ENCODE measurements around the gene SLC12A8.

Gene SLC12A8

DNA sequence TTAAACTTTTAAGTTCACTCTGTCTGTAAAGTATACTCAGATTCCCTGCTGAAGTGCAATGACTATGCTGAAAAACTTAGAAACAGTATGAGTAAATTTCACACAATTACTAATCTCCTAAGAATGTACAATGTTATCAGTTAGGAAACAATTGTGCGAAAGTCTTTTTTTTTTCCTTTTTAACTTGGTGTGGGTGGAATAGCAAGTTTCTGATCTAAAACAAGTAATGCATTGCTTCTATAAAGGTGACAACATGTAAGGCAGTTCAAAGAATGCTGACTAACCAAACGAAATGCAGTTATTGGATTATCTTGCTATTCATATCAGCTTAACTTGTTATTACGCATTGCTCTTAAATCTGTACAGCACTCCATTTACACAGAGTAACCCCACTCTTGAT, 19.3 kb upstream of the SLC12A8 start:
- DNase-seq (ENCODE audit: insufficient read length, low spot score) (no peak), FAIRE-seq (peak; percentile 96)
- no peak for TF ChIP-seq POLR2A (IDR thresholded peaks at IDR 0.05; ENCODE audit: low read depth, low read length)

DNA sequence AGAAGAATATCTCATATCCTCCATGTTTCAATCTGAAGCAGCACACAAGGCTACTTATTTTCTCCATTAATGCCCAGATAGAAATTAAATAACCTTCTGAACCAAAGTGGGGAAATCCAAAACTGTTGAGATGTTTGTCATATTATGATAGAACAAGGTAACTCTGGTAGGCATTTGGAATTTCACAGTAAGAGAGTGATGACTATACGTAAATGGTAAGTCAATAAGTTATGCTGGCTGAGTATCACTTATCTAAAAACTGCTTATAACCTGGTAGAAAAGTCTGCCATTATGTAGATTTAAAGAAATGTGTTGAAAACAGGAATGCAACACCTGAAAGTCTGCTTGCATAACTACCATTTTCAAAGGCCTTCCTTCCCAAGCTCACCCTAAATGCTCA, 17.2 kb upstream of the SLC12A8 start:
- DNase-seq (ENCODE audit: insufficient read length, low spot score) = no peak
- peak; percentile 92 for FAIRE-seq
- no peak for TF ChIP-seq POLR2A (IDR thresholded peaks at IDR 0.05; ENCODE audit: low read depth, low read length)

DNA sequence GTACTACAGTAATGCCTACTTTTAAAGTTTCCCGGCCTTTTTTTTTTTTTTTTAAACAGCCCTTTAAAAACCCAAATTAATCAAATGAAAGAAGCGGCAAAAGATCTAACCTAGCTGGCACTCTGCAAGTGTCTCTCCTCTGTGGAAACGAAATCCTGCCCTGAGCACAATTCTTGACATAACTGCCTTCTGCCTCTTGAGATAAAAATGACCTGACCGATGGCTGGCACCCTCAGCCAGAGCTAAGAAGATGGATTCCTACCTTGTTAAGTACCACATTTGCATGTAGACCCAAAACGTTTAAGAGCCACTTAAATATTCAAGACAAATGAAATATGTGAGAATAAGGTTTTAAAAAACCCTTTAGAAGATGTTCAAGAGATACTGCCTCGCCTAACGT, 16.6 kb upstream of the SLC12A8 start:
- TF ChIP-seq POLR2A (IDR thresholded peaks at IDR 0.05; ENCODE audit: low read depth, low read length) = no peak
- DNase-seq (ENCODE audit: insufficient read length, low spot score) (no peak), FAIRE-seq (no peak)

DNA sequence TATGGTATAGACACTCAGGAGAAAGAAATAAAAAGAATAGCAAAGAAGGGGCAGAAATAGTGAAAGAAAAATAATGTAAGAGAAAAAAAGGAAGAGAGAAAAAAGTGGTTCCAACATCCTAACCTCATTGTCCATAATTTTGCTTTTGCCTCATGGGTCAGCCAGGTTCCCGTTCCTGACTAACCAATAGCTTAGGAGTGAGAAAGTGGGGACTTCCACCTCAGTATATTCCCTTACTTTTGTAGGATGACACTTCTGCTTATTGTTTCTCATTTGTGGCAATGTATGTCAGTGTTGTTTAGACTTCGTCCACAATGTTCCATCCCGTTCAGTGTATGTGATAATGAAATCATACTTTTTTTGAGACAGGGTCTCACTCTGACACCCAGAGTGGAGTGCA, 9.3 kb upstream of the SLC12A8 start:
- no peak for FAIRE-seq
- TF ChIP-seq POLR2A (IDR thresholded peaks at IDR 0.05; ENCODE audit: low read depth, low read length) = no peak

DNA sequence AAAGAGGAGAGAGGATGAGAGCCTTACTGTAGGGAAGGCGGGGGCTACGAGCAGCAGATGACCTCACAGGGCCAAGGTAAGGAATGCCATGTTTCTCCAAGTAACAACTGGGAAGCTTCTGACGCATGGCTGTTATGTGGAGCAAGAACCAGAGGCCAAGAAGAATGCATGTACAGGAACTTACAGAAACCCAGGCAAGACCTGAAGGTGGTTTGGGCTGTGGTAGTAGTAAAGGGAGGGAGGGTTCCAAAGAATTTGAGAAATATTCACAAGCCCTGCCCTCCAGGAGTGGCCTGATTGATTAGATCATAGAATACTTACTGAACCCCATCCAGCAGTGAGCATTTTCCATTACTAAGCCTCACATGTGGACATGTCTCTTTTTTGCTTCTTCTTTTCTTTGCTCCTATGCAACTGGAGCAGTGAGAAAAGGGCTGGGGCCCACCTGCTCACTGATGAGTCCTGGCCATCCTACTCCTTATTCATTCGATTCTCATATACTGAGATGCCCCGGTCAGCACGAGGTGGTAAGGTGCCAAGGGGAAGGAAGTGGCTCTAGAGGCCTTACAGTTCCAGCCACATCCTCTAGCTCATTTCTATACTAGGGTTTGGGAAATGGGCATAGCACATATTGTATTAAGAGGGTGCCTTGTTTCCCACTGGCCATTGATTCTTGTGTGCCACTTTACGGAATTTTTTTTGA, 8.3 kb upstream of the SLC12A8 start:
- no peak for DNase-seq (ENCODE audit: insufficient read length, low spot score)
- no peak for FAIRE-seq
- TF ChIP-seq POLR2A (IDR thresholded peaks at IDR 0.05; ENCODE audit: low read depth, low read length) = no peak

More for the DNA sequence above, 9.3 kb upstream of the SLC12A8 start:
- no peak for DNase-seq (ENCODE audit: insufficient read length, low spot score)

DNA sequence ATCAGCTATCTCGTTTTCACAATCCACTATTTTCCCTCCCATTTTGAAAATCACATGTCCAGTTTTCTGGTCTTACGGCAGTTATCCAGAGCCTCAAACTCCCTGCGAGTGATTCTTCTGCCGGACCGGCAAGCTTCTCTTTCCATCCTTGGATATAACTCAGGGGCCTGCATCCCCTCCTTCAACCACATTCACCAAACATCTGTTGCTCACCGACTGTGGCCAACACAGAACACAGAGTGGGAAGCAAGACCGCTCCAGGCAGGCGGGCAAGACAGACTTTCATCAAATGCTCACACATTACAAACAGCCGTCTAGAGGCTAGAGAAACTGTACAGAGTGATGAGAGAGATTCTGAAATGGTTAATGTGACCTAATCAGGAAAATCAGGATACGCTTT, 7.6 kb upstream of the SLC12A8 start:
- no peak for DNase-seq (ENCODE audit: insufficient read length, low spot score)
- no peak for TF ChIP-seq POLR2A (IDR thresholded peaks at IDR 0.05; ENCODE audit: low read depth, low read length)
- no peak for FAIRE-seq

DNA sequence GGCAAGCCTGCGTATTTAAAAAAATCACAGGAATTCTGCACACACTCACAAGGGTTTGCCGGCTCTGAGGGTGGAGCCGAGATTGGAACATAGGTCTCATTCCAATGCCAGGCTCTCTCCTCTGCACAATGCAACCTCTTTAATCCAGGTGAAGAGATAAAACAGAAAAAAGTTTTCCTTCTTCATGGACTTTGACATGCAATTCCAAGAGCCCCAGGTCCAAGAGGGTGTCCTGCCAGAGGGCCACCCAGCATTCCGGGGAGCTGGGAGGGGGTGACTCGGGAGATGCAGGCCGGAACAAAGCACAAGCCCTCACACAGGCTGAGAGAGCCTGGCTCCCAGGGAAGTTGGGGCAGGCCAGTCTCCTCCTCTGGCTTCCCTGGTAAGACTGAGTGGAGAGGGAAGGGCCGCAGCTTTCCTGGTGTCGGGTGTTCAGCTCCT, 6.7 kb upstream of the SLC12A8 start:
- TF ChIP-seq POLR2A (IDR thresholded peaks at IDR 0.05; ENCODE audit: low read depth, low read length) = no peak
- FAIRE-seq = no peak

DNA sequence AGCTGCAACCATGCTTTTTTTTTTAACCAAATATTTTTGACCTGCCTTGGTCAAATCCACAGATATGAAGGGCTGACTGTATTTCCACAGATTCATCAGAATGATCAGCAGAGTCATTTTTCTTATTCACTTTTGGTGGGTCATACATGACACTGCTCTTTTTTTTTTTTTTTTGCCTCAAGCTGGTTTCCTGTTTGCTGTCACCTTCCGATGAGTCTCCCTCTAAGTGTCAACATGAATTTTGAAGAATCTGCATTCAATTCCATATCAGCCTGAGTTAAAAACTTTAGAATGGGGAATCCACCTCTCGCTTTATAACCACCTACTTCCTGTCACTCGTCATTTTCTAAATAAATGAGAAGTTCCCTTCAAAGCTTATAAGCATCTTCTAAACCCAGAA, 2.2 kb upstream of the SLC12A8 start:
- TF ChIP-seq POLR2A (IDR thresholded peaks at IDR 0.05; ENCODE audit: low read depth, low read length) = no peak
- DNase-seq (ENCODE audit: insufficient read length, low spot score) (no peak), FAIRE-seq (no peak)

More for the DNA sequence above, 6.7 kb upstream of the SLC12A8 start:
- no peak for DNase-seq (ENCODE audit: insufficient read length, low spot score)

DNA sequence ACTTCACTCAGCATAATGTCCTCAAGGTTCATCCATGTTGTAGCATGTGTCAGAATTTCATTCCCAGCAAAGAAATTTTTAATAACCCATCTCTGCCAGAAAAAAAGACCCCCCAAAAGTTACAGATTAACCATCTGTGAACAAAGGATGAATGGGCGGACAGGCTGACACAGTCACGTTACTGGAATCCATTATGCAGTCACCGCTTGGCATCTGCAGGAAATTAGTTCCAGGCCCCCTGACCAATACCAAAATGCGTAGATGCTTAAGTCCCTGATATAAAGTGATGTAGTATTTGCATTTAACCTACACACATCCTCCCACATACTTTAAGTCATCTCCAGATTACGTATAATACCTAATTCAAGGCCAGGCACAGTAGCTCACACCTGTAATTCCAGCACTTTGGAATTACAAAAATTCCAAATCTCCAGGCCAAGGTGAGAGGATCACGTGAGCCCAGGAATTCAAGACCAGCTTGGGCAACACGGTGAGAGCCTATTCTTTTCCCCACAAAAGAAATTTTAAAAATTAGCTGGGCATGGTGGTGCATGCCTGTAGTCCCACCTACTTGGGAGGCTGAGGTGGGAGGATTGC, 1.5 kb upstream of the SLC12A8 start:
- no peak for FAIRE-seq
- DNase-seq (ENCODE audit: insufficient read length, low spot score) = no peak
- TF ChIP-seq POLR2A (IDR thresholded peaks at IDR 0.05; ENCODE audit: low read depth, low read length) = no peak

DNA sequence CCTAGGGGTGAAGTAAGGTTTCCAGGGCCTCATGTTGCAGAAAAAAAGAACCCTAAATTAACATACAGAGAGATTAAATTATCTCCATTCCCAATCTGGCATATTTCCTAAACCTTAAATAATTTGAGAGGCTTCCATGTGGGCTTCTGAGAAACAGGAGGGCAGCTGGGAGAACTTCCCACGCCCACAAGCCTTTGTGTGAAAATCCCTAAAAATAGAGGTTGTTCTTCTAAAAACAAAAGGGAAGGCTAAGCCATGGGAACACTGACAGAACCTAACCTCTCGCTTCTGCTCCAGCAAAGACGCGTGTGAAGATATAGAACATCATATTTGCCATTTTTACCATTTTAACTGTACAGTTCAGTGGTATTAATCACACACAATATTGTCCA, 812 bp upstream of the SLC12A8 start:
- no peak for TF ChIP-seq POLR2A (IDR thresholded peaks at IDR 0.05; ENCODE audit: low read depth, low read length)
- FAIRE-seq (no peak), DNase-seq (ENCODE audit: insufficient read length, low spot score) (no peak)

DNA sequence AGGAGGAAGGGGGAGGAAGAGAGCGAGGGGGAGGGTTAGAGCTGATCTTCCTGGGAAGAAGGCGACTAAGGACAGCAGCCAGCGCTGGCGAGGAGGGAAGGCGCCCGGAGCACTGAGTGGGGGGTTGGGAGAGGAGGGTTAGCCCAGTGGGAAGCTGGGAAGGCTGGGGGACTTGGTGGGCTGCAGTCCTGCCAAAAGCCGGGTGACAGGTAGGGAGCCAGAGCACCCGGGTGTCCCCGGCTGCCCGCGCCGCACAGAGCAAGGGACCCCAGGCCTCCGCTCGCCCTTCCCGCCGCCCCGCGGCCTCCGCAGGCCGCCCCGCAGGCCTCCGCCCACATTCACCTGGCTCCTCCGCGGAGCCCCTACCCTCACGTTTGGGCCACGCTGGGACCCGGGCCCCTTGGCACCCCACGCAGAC, 448 bp downstream of the SLC12A8 start:
- no peak for TF ChIP-seq POLR2A (IDR thresholded peaks at IDR 0.05; ENCODE audit: low read depth, low read length)
- FAIRE-seq (no peak), DNase-seq (ENCODE audit: insufficient read length, low spot score) (no peak)

DNA sequence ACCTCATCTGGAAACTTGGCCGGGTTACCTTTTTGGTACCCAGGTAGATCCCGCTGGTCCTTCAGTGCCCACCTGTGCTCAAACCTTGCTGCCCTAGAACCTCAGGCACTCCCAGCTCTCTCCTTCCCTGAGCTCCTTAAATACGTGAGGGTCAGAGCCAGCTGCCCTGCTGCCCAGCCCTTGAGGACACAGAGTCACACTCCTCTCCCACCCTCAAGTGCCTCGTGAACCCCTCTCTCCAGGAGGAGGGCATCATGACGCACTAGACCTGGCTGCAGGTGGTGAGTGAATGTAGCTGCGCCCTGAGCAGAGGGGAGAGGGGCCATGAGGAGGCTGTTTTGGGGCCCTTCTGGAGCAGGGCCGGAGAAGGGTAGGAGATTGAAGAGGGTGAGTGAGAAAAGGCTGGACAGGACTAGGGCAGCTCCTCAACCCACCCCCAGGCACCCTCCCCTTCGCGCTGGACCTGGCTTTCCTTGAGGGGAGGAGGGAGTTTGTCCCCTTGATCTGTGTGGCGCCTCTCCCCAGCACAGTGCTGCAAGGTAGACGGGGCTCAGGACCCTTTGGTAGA, 941 bp downstream of the SLC12A8 start:
- FAIRE-seq = no peak
- TF ChIP-seq POLR2A (IDR thresholded peaks at IDR 0.05; ENCODE audit: low read depth, low read length) = no peak

DNA sequence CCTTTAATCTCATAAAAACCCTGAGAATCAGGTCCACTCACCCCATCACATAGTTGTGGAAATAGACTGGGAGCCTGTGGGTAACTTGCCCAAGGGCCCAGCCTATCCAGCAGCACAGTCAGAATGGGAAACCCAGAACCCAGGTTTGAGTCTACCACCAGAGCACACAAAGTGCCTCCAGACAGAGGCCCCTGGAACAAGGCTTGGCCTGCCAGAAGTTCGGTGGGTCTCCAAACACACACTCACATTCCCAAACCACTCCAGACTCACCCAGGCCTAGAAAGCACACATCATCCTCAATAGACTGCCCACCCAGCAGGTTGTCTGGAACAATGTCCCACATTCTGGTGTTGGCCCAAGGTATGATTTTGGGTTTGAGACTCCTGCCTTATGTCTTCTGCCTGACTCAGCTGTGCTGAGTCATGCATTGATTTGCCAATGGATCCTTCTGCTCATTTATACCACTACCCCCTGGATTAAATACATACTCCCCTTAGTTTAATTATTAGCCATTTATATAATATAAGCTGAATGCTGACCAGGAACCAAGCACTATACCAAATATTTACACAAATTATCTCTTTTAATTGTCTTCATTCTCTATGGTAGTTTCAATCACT, 4.5 kb downstream of the SLC12A8 start:
- no peak for TF ChIP-seq POLR2A (IDR thresholded peaks at IDR 0.05; ENCODE audit: low read depth, low read length)
- DNase-seq (ENCODE audit: insufficient read length, low spot score) (no peak), FAIRE-seq (no peak)

More for the DNA sequence above, 941 bp downstream of the SLC12A8 start:
- no peak for DNase-seq (ENCODE audit: insufficient read length, low spot score)

DNA sequence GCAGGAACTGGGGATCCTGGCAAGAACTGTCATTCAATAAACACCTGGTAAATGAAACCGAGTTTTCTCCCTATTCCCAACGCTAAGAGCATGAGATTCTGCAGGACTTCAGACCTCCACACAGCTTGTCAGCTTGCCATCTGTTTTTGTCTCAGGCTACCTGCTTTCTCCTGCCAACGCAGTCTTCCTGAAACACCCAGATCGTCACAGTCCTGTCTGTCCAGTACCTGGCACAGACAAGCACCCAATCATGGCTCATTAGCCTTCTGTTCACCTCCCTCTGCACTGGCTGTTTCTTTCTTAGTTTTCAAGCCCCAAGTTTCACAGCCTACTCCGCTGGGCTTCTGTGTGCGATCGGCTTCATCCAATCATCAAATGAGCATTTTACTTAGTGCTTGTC, 5.0 kb downstream of the SLC12A8 start:
- DNase-seq (ENCODE audit: insufficient read length, low spot score) = no peak
- FAIRE-seq = no peak

More for the DNA sequence above, 5.0 kb downstream of the SLC12A8 start:
- no peak for TF ChIP-seq POLR2A (IDR thresholded peaks at IDR 0.05; ENCODE audit: low read depth, low read length)

Data from H54 (cell line).